ENCODE measurements around the gene CDK2AP2.

CDK2AP2 gene

DNA sequence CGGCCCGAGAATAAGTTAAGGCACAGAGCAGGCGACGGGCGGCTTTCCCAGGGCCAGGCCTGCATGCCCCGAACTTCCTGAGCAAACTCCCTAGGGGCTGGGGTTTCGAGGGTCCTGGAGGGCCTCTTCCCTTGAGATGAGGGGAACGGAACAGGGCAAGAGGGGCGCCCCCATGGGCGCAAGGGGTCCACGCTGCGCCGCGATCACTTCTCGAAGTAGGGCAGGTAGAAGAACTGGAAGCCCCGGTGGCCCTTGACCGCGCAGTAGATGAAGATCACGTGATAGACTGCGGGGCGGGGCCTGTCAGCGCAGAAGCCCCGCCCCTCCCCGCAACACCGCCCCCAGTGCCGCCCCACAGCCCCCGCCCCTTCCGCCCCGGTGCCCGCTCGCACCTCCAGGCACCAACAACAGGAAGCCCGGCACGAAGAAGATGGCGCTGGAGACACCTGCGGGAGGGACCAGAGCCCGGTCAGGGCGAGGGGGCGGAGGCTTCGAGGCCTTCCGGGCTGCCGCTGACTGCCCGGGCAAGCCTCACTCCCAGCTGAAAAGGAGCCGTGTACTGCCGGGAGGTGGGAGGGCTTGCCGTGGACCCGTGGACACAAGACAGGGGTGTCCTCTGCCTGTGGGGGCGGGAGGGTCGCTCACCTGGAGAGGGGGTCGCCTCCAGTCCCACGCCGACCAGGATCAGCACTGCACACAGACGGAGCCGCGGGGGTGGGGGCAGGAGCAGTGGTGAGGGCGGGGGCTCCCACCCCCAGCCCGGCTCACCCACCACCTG, 43.4 kb downstream of the CDK2AP2 start:
- DNase-seq: peak; percentile 80 to 94

DNA sequence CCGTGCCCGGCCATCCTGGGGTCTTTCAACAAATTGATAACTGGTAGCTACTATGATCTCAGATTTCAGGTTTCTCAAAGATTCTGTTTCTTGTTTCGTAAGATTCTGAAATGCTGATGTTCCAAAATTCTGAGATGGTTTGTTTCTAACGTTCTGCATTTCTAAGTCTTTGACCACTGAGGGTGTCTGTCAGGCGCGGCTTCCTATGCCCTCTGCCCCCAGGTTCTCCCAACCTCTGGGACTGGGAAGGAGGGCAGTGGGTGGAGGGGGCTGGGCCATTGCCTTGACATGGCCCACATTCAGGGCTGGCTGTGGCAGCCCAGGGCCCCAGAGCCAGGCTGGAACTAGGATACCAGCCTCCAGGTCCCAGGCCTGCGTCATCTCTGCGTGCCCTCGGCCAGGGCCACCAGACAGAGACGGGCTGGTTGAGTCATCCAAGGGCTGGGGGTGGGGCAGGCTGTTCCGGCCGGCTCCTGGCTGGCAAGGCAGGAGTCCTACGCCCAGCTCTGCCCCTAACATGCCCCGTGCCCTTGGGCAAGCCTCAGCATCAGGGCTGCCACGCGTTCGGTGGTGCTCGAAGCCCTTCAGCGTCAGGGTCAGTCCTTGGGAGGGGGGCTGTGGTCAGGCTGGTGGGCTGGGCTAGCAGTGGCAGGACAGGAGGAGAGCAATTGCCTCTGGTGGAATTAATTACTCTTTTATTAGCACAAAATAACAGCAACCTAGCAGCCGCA, 44.1 kb downstream of the CDK2AP2 start:
- DNase-seq: no peak

DNA sequence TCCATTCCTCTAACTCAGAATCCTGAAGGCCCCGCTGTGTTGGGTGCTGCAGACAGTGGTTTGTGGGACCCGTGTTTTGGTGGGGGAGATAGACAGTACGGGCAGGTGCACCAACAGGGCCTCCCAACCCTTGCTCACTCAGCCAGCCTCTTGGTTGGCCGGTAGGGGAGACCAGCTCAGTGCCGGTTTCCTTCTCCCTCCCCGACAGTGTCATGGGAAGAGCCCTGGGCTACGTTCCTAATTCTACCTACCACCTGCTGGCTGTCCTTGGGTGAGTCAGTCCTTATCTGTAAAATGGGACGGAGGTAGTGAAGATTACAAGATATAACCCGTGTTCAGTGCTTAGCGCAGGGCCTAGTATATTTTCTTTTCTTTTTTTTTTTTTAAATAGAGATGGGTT, 44.8 kb downstream of the CDK2AP2 start:
- DNase-seq: no peak

DNA sequence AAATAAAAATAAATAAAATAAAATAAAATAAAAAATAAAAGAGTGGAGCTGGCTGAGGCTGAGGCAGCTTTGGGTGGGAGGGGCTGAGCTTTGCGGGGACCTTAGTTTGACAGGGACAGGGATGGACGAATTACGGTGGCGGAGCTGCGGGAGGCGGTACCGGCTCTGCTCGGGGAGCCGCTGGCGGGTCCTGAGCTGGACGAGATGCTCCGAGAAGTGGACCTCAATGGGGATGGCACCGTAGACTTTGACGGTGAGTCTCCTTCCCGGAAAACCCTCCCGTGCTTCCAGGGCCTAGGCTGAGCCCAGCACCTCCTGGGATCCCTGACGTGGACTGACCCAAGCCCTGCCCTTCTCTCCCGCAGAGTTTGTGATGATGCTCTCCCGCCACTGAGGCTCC, 49.7 kb downstream of the CDK2AP2 start:
- DNase-seq: no peak

DNA sequence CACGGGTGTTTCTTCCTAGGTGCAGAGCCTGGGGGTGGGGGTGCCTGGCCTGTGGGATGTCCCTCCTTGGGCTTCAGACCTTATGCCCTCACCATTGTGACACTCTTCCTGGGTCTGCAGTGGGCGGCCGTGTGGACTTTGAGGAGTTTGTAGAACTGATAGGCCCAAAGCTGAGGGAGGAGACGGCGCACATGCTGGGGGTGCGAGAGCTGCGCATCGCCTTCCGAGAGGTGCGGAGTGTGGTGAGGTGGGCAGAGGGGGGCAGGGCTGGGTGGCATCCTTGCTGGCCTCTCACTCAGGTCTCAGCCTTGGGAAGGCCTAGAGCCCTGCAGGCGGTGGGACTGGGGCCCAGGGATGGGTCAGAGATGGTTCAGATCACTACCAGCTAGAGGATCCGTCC, 50.5 kb downstream of the CDK2AP2 start:
- DNase-seq: no peak

All from NCI-H526 (cell line).